CD4-positive, alpha-beta T cell treated with Interferon alpha-2 for 1 hour (primary cell): ENCODE results near the gene STK32C.

Source experiments
- DNase-seq, 2 donors: peaks; one replicate each; pipeline ENCODE4 v3.0.0-alpha.2; 2020 to 2022

STK32C gene

GRCh38 chr10:132264306-132264950 is 43.3 kb downstream of the STK32C start:
- no peak for DNase-seq

GRCh38 chr10:132263866-132264265 is 43.9 kb downstream of the STK32C start:
- DNase-seq: no peak

- no peak for DNase-seq
These were observed 47.9 kb downstream of the STK32C start for GRCh38 chr10:132259702-132260482.

- no peak for DNase-seq
These were observed 49.3 kb downstream of the STK32C start for GRCh38 chr10:132258423-132258822.

- no peak for DNase-seq
These were observed 49.8 kb downstream of the STK32C start for GRCh38 chr10:132257907-132258306.

GRCh38 chr10:132257271-132257670 is 50.5 kb downstream of the STK32C start:
- DNase-seq: peak; percentile 15 to 32

- DNase-seq: no peak
These were observed 50.9 kb downstream of the STK32C start for GRCh38 chr10:132256866-132257265.

GRCh38 chr10:132255489-132256344 is 52.0 kb downstream of the STK32C start:
- DNase-seq: no peak

GRCh38 chr10:132254841-132255240 is 52.9 kb downstream of the STK32C start:
- DNase-seq: no peak

GRCh38 chr10:132253092-132253687 is 54.6 kb downstream of the STK32C start:
- no peak for DNase-seq

- DNase-seq: no peak
These were observed 55.3 kb downstream of the STK32C start for GRCh38 chr10:132252412-132252811.

- DNase-seq: no peak
These were observed 55.8 kb downstream of the STK32C start for GRCh38 chr10:132251928-132252327.

- no peak for DNase-seq
These were observed 57.0 kb downstream of the STK32C start for GRCh38 chr10:132250481-132251475.

GRCh38 chr10:132249824-132250375 is 57.9 kb downstream of the STK32C start:
- no peak for DNase-seq

- DNase-seq: no peak
These were observed 58.5 kb downstream of the STK32C start for GRCh38 chr10:132249226-132249724.

GRCh38 chr10:132248455-132249225 is 59.1 kb downstream of the STK32C start:
- peak; percentile 48 to 56 for DNase-seq

- no peak for DNase-seq
These were observed 59.8 kb downstream of the STK32C start for GRCh38 chr10:132247943-132248342.

- DNase-seq: no peak
These were observed 61.5 kb downstream of the STK32C start for GRCh38 chr10:132246296-132246695.

- no peak for DNase-seq
These were observed 62.7 kb downstream of the STK32C start for GRCh38 chr10:132245056-132245455.

- no peak for DNase-seq
These were observed 64.1 kb downstream of the STK32C start for GRCh38 chr10:132243626-132244025.
